HG02885 (cell line): ENCODE results near the gene MYBPC1.
"Not testable (repeated sequence)": the region's sequence is repeated elsewhere in the genome, so short reads cannot be mapped to it uniquely, and the experiment has no call there.

Experiments
- ATAC-seq: cut with Tn5 transposase; IDR thresholded peaks from one replicate; pipeline ENCODE4 v1.9.1; 2021; ENCODE audit warnings: mild to moderate bottlenecking; ENCODE audit not compliant: unreplicated experiment, poor library complexity

The MYBPC1 gene

GRCh38 chr12:101594700-101595099 is at the start of gene MYBPC1:
Gene MYBPC1 (plus strand): TSS chr12:101594971. CDS start chr12:101595071, 100 bp downstream.
- no peak for ATAC-seq

- ATAC-seq: no peak
Measured at GRCh38 chr12:101551362-101552114, 43.2 kb upstream of the MYBPC1 start.

- no peak for ATAC-seq
Measured at GRCh38 chr12:101552277-101552676, 42.5 kb upstream of the MYBPC1 start.

- no peak for ATAC-seq
Measured at GRCh38 chr12:101557094-101557493, 37.7 kb upstream of the MYBPC1 start.

- ATAC-seq: not testable (repeated sequence)
Measured at GRCh38 chr12:101558726-101559125, 36.0 kb upstream of the MYBPC1 start.

- no peak for ATAC-seq
Measured at GRCh38 chr12:101563212-101563611, 31.6 kb upstream of the MYBPC1 start.

- ATAC-seq: no peak
Measured at GRCh38 chr12:101564912-101565311, 29.9 kb upstream of the MYBPC1 start.

GRCh38 chr12:101566318-101566717 is 28.5 kb upstream of the MYBPC1 start:
- no peak for ATAC-seq

GRCh38 chr12:101567918-101568317 is 26.9 kb upstream of the MYBPC1 start:
- no peak for ATAC-seq

GRCh38 chr12:101570047-101570446 is 24.7 kb upstream of the MYBPC1 start:
- no peak for ATAC-seq

GRCh38 chr12:101571105-101571504 is 23.7 kb upstream of the MYBPC1 start:
- no peak for ATAC-seq

- ATAC-seq: no peak
Measured at GRCh38 chr12:101573743-101574142, 21.0 kb upstream of the MYBPC1 start.

- ATAC-seq: no peak
Measured at GRCh38 chr12:101578417-101578816, 16.4 kb upstream of the MYBPC1 start.

GRCh38 chr12:101581190-101581589 is 13.6 kb upstream of the MYBPC1 start:
- ATAC-seq: no peak

- no peak for ATAC-seq
Measured at GRCh38 chr12:101582937-101583336, 11.8 kb upstream of the MYBPC1 start.

- no peak for ATAC-seq
Measured at GRCh38 chr12:101590383-101590782, 4.4 kb upstream of the MYBPC1 start.

GRCh38 chr12:101591781-101592180 is 3.0 kb upstream of the MYBPC1 start:
- no peak for ATAC-seq

GRCh38 chr12:101592448-101592847 is 2.3 kb upstream of the MYBPC1 start:
- ATAC-seq: no peak

GRCh38 chr12:101592921-101593320 is 1.9 kb upstream of the MYBPC1 start:
- ATAC-seq: no peak

GRCh38 chr12:101596172-101596571 is 1.4 kb downstream of the MYBPC1 start:
- ATAC-seq: no peak

- no peak for ATAC-seq
Measured at GRCh38 chr12:101597164-101597563, 2.4 kb downstream of the MYBPC1 start.

- no peak for ATAC-seq
Measured at GRCh38 chr12:101598483-101598882, 3.7 kb downstream of the MYBPC1 start.
